GM12878 (cell line): ENCODE measurements around the gene ACADS. TPM values are rescaled to one million over a fixed set of nuclear protein-coding genes. Genes with fewer than 3 reads are reported as not detected.

ENCODE experiments used
- BHLHE40 ChIP-seq, 2 experiments: fragments of 450-650 bp in 1 of 2; IDR thresholded peaks; 2 replicates each; pipeline ENCODE4 v1.6.1; 2011 to 2017; ENCODE audit warnings: low read depth in 2 of 2, borderline replicate concordance in 1 of 2, improper control_type of control experiment in 1 of 2, low read length in 1 of 2, mild to moderate bottlenecking in 1 of 2
- DPF2 ChIP-seq: fragments of 450-650 bp; IDR thresholded peaks from 2 replicates; pipeline ENCODE4 v1.6.1; 2017; ENCODE audit warnings: mild to moderate bottlenecking
- IKZF1 ChIP-seq: fragments of 450-650 bp; conservative IDR thresholded peaks from 2 replicates; pipeline ENCODE4 v1.6.1; 2017; ENCODE audit warnings: antibody characterized with exemption, mild to moderate bottlenecking
- IKZF2 ChIP-seq, 2 experiments: fragments of 450-650 bp; IDR thresholded peaks; 2 replicates each; pipeline ENCODE4 v1.6.1; 2017; ENCODE audit warnings: mild to moderate bottlenecking in 2 of 2, moderate library complexity in 2 of 2
- MLLT1 ChIP-seq: fragments of 450-650 bp; IDR thresholded peaks from 2 replicates; pipeline ENCODE4 v1.6.1; 2016; ENCODE audit warnings: mild to moderate bottlenecking
- NKRF ChIP-seq: fragments of 450-650 bp; conservative IDR thresholded peaks from 2 replicates; pipeline ENCODE4 v1.6.1; 2017; ENCODE audit warnings: mild to moderate bottlenecking, moderate library complexity
- NR2F1 ChIP-seq: fragments of 450-650 bp; conservative IDR thresholded peaks from 2 replicates; pipeline ENCODE4 v1.6.1; 2017; ENCODE audit warnings: mild to moderate bottlenecking
- PAX5 ChIP-seq: IDR thresholded peaks from 2 replicates; pipeline ENCODE4 v1.6.1; 2011; ENCODE audit warnings: low read depth, low read length, borderline replicate concordance
- PBX3 ChIP-seq: IDR thresholded peaks from 2 replicates; pipeline ENCODE4 v1.6.1; 2011; ENCODE audit warnings: mild to moderate bottlenecking, low read depth, low read length, moderate library complexity; ENCODE audit not compliant: insufficient replicate concordance
- SIN3A ChIP-seq: IDR thresholded peaks from 2 replicates; pipeline ENCODE4 v1.6.1; 2012; ENCODE audit warnings: low read depth, low read length, improper control_type of control experiment
- STAT3 ChIP-seq: IDR thresholded peaks from 2 replicates; pipeline ENCODE4 v1.6.1; 2011; ENCODE audit warnings: low read depth, low read length, improper control_type of control experiment
- polyA plus RNA-seq, 11 experiments: library from polyadenylated mRNA; depleted of rRNA in 4 of 11; unstranded in 6 of 11; stranded (reverse) in 5 of 11; fragments of >200 nt; fragmentation: Nextera tagmentation in 4 of 11; fragmentation: Illumina TruSeq in 1 of 11; extraction: Ambion mirVana in 4 of 11; extraction: Trizol in 1 of 11; gene quantifications; 1 replicate in 1 of 11; 2 replicates in 10 of 11; pipeline versions ENCODE4 v1.2.1 to v1.2.3, GENCODE V29; 2011 to 2016; ENCODE audit warnings: inconsistent platforms in 2 of 11, missing spikeins in 2 of 11, low read depth in 1 of 11
- total RNA-seq, 4 experiments: library from RNA; depleted of rRNA in 3 of 4; stranded (reverse); fragments of >200 nt in 3 of 4; fragmentation: Illumina TruSeq in 1 of 4; extraction: Trizol in 1 of 4; gene quantifications; 2 replicates each; pipeline versions ENCODE4 v1.2.1 to v1.2.3, GENCODE V29; 2013 to 2021

Gene ACADS
- total and polyA plus RNA-seq, 10 of the 15 experiments (the other 5 are each of a cell fraction or from before 2014, with no cell fraction given): 0.05 to 18.1 (median 10.2) TPM

GRCh38 chr12:120725659-120726509, at the start of gene ACADS (continued):
- TF ChIP-seq NKRF: no peak; the same call in 1 of the 2 replicates
- no peak for TF ChIP-seq STAT3
- TF ChIP-seq MLLT1: peak; percentile 34; the same call in 1 of the 2 replicates
- peak; percentile 66 for TF ChIP-seq NR2F1
- no peak for TF ChIP-seq SIN3A
- peak in 1 of 2 experiments; percentile 45; a peak in 1 of 4 replicates for TF ChIP-seq BHLHE40 (IDR thresholded peaks at IDR 0.05; ENCODE audit: borderline replicate concordance in 1 of 2, low read depth in 2 of 2, low read length in 1 of 2)
- peak; percentile 27; the same call in 1 of the 2 replicates for TF ChIP-seq PAX5
- TF ChIP-seq PBX3: peak; percentile 40
- TF ChIP-seq DPF2: peak; percentile 54; the same call in 1 of the 2 replicates
- no peak for TF ChIP-seq IKZF2 (IDR thresholded peaks at IDR 0.05)
- peak; percentile 61 for TF ChIP-seq IKZF1
